Activated CD8-positive, alpha-beta T cell treated with anti-CD3 and anti-CD28 coated beads for 36 hours (primary cell): Measurements from ENCODE around the gene CNOT10. TPM values are rescaled to one million over a fixed set of nuclear protein-coding genes. Genes with fewer than 3 reads are reported as not detected.
"Not testable (repeated sequence)": the region's sequence is repeated elsewhere in the genome, so short reads cannot be mapped to it uniquely, and the experiment has no call there.

Experiments
- ATAC-seq: fragments of 200-7000 bp; cut with Tn5 transposase; one replicate; pipeline ENCODE4 v1.10.0; 2021; ENCODE audit warnings: mild to moderate bottlenecking, moderate library complexity
- CTCF ChIA-PET: fragments of 350-600 bp; sonication (Branson Sonifier 250); formaldehyde crosslinking; loops from one replicate; lab custom pipeline; 2021; ENCODE audit warnings: antibody characterized with exemption; lab: Charles Lee
- POLR2A ChIA-PET: fragments of 350-600 bp; sonication (Branson Sonifier 250); formaldehyde crosslinking; loops from one replicate; lab custom pipeline; 2021; ENCODE audit warnings: antibody characterized with exemption; lab: Charles Lee
- DNase-seq: peaks from one replicate; pipeline ENCODE4 v3.0.0-alpha.2; 2020
- H3K27ac Mint-ChIP-seq: one replicate; pipeline ENCODE4 v1.8.0; 2021; ENCODE audit warnings: mild to moderate bottlenecking, mixed read lengths
- H3K27me3 Mint-ChIP-seq: one replicate; pipeline ENCODE4 v1.8.0; 2021; ENCODE audit warnings: mixed read lengths
- H3K36me3 Mint-ChIP-seq: one replicate; pipeline ENCODE4 v1.8.0; 2021; ENCODE audit warnings: low read depth, mixed read lengths
- H3K4me1 Mint-ChIP-seq: one replicate; pipeline ENCODE4 v1.8.0; 2021; ENCODE audit warnings: low read depth, mixed read lengths
- H3K4me3 Mint-ChIP-seq: one replicate; pipeline ENCODE4 v1.8.0; 2021; ENCODE audit warnings: mild to moderate bottlenecking, moderate library complexity, mixed read lengths
- H3K9me3 Mint-ChIP-seq: one replicate; pipeline ENCODE4 v1.8.0; 2021; ENCODE audit warnings: mixed read lengths
- CTCF ChIP-seq: fragments of 200-600 bp; IDR thresholded peaks from one replicate; pipeline ENCODE4 v1.8.0; 2022; ENCODE audit warnings: antibody characterized with exemption, mild to moderate bottlenecking
- intact Hi-C: fragments of 100-400 bp; cut with micrococcal nuclease; formaldehyde crosslinking; loops from one replicate; pipeline ENCODE4 v1.10.0; 2022
- total RNA-seq, 2 experiments: library from RNA; stranded (reverse); gene quantifications; one replicate each; pipeline ENCODE4 v1.2.3, GENCODE V29; 2021

The CNOT10 gene
- total RNA-seq, 2 experiments from 2014 or later: 58.5 to 61.0 TPM

DNA sequence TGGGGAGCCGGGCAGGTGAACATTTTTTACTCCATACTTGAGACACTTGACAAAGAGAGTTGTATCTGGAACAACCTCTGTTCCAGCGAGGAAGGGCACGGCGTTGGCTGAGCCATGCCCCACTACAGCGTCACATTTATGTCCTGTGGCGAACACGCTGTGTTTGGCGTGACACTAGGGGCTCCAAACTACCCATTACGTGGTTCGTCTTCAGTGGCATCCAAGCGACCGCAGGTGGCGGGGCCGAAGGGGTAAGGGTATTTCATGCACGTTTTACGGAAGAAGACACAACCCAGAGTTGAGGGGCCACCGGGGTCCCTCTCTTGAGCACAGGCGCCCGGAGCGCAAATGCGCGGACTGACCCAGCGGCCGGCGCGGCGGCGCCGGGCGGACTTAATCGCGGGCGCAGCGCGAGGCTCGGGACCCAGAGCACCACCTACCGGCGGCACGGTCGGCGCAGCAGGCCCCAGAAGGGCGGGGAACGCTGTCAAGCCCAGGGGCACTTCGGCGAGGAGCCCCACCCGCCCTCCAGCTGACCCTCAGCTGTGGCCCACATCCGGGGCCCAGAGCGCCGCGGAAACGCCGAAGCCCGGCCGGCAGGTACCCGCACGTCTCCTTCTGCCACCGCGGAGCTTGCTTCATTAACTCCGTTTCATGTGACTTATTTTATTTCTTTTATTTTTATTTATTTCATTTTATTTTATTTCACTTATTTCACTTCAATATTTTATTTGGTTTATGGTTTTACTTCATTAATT lies 96.4 kb downstream of the CNOT10 start:
- peaks cover 8% of the 10 kb centered on the region for H3K4me1 Mint-ChIP-seq
- no peaks in the 10 kb centered on the region for H3K9me3 Mint-ChIP-seq
- POLR2A ChIA-PET: no interaction called here
- H3K4me3 Mint-ChIP-seq: peak overlapping the region; percentile 78
- DNase-seq: peak; percentile 83
- peak; percentile 93 for ATAC-seq
- peaks cover 17% of the 10 kb centered on the region for H3K27me3 Mint-ChIP-seq
- no peak overlapping the region for H3K27ac Mint-ChIP-seq
- peaks cover 2% of the 10 kb centered on the region for H3K36me3 Mint-ChIP-seq
- CTCF ChIA-PET: interaction anchor here (0.6 to 2.4 kb wide), 16 partner anchors 8 to 267 kb away, joined by 3 to 10 read pairs (median 4); no protein-coding TSS in a partner anchor
- peak; percentile 91 for TF ChIP-seq CTCF
- intact Hi-C loops: no loop called here

DNA sequence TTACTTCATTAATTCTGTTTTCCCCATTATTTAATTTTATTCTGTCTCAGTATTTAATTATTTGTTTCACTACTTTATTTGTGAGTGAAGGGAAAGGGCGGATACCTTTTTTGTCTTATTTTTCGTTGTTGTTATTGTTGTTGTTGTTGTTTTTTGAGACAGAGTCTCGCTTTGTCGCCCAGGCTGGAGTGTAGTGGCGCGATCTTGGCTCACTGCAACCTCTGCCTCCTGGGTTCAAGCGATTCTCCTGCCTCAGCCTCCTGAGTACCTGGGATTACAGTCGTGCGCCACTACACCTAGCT lies 96.9 kb downstream of the CNOT10 start:
- DNase-seq, POLR2A ChIA-PET, ATAC-seq, H3K9me3 Mint-ChIP-seq, H3K4me1 Mint-ChIP-seq, intact Hi-C loops, H3K27ac Mint-ChIP-seq, H3K36me3 Mint-ChIP-seq: not testable (repeated sequence)
- peaks cover 17% of the 10 kb centered on the region for H3K27me3 Mint-ChIP-seq
- CTCF ChIA-PET: interaction anchor here (0.6 to 2.4 kb wide), 13 partner anchors 9 to 880 kb away, joined by 3 to 10 read pairs (median 4); no protein-coding TSS in a partner anchor
- H3K4me3 Mint-ChIP-seq: peak overlapping the region; percentile 33

- TF ChIP-seq CTCF: no peak
- no peaks in the 10 kb centered on the region for H3K36me3 Mint-ChIP-seq
- H3K9me3 Mint-ChIP-seq: no peaks in the 10 kb centered on the region
- H3K4me3 Mint-ChIP-seq: peak overlapping the region; percentile 33
- intact Hi-C loops: no loop called here
- ATAC-seq: no peak
- DNase-seq: no peak
- ChIA-PET POLR2A (no interaction called here), CTCF (interaction anchor here (0.6 to 2.4 kb wide), 6 partner anchors 15 to 879 kb away, joined by 3 to 8 read pairs (median 4); no protein-coding TSS in a partner anchor)
- peaks cover 8% of the 10 kb centered on the region for H3K4me1 Mint-ChIP-seq
- peaks cover 17% of the 10 kb centered on the region for H3K27me3 Mint-ChIP-seq
- no peak overlapping the region for H3K27ac Mint-ChIP-seq
Observed at GRCh38 chr3:32782407-32782806, 97.4 kb downstream of the CNOT10 start.

GRCh38 chr3:32791833-32792232 lies 106.8 kb downstream of the CNOT10 start:
- H3K9me3 Mint-ChIP-seq: no peaks in the 10 kb centered on the region
- no peak for ATAC-seq
- no peak overlapping the region for H3K27ac Mint-ChIP-seq

DNA sequence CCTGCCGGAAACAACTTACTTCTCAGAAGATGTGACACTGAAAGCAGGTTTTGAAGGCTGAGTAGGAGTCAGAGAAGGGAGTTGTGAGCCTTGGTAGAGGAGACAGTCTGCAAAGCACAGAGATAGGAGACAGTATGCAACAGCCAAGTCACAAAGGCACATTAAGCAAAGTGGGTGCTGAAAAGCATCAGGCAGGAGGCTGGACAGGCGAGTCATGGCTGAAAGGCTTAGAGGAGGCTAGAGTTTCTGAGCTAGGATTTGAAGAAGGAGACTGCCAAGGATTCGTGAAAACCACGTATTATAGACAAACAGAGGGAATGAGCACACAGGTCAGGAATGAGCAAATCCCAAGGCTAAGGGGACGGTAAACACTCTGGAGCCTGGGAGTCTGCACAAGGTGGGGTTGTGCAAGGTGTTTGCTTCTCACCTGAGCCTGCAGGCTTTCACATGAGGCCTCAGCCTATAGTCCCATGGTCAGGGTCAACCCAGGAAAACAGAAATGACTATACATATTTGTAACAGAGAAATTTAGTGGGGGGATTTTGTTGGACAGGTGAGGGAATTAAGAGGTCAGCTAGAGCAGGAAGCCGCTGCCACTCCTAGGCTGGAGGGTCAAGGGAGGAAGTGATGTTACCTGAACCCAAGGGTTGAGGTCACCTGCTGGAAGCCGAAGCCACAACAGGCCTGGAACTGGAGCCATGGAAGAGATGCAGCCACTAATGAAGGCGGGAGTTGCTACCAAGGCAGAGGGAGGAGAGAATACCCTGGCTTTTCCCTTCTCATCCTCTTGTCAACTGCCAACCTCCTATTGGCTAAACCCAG lies 109.7 kb downstream of the CNOT10 start:
- H3K4me3 Mint-ChIP-seq: no peak overlapping the region
- intact Hi-C loops: no loop called here
- H3K27me3 Mint-ChIP-seq: no peaks in the 10 kb centered on the region
- H3K4me1 Mint-ChIP-seq: no peaks in the 10 kb centered on the region
- ATAC-seq: no peak
- DNase-seq: no peak
- no peaks in the 10 kb centered on the region for H3K36me3 Mint-ChIP-seq
- CTCF ChIA-PET: no interaction called here
- H3K9me3 Mint-ChIP-seq: no peaks in the 10 kb centered on the region
- no peak for TF ChIP-seq CTCF
- no peak overlapping the region for H3K27ac Mint-ChIP-seq
- POLR2A ChIA-PET: no interaction called here

More at GRCh38 chr3:32791833-32792232, 106.8 kb downstream of the CNOT10 start:
- H3K27me3 Mint-ChIP-seq: no peaks in the 10 kb centered on the region
- H3K36me3 Mint-ChIP-seq: no peaks in the 10 kb centered on the region
- H3K4me3 Mint-ChIP-seq: no peak overlapping the region
- ChIA-PET CTCF (no interaction called here), POLR2A (no interaction called here)
- no peak for TF ChIP-seq CTCF
- intact Hi-C loops: no loop called here
- DNase-seq: no peak
- H3K4me1 Mint-ChIP-seq: no peaks in the 10 kb centered on the region

GRCh38 chr3:32796384-32796950 lies 111.5 kb downstream of the CNOT10 start:
- H3K4me1 Mint-ChIP-seq, DNase-seq, POLR2A ChIA-PET, intact Hi-C loops, H3K27me3 Mint-ChIP-seq, CTCF ChIA-PET, H3K27ac Mint-ChIP-seq, H3K36me3 Mint-ChIP-seq, H3K9me3 Mint-ChIP-seq, ATAC-seq, H3K4me3 Mint-ChIP-seq: not testable (repeated sequence)
